WTC11 (cell line): ENCODE data around the gene TMEM269. TPM values are rescaled to one million over a fixed set of nuclear protein-coding genes. Genes with fewer than 3 reads are reported as not detected.

Source experiments
- ATAC-seq: fragments of 200-7000 bp; cut with Tn5 transposase; 2 replicates; pipeline ENCODE4 v1.10.0; 2021; ENCODE audit warnings: mild to moderate bottlenecking, moderate library complexity
- CTCF ChIA-PET: fragments of 300-600 bp; sonication (Branson Sonifier 250); formaldehyde crosslinking; loops from one replicate; lab custom pipeline; 2021; ENCODE audit warnings: antibody characterized with exemption; lab: Charles Lee
- POLR2A ChIA-PET: fragments of 350-600 bp; sonication (Branson Sonifier 250); formaldehyde crosslinking; loops from one replicate; lab custom pipeline; 2021; ENCODE audit warnings: antibody characterized with exemption; lab: Charles Lee
- DNase-seq: peaks from one replicate; pipeline ENCODE4 v3.0.0; 2021; ENCODE audit warnings: low spot score
- H3K27ac Mint-ChIP-seq: 2 replicates; pipeline ENCODE4 v1.8.0; 2021; ENCODE audit warnings: mixed read lengths
- H3K27me3 Mint-ChIP-seq: 2 replicates; pipeline ENCODE4 v1.8.0; 2021; ENCODE audit warnings: low read depth, mild to moderate bottlenecking, moderate library complexity, mixed read lengths
- H3K36me3 Mint-ChIP-seq: 2 replicates; pipeline ENCODE4 v1.8.0; 2021; ENCODE audit warnings: mixed read lengths
- H3K4me1 Mint-ChIP-seq: 2 replicates; pipeline ENCODE4 v1.8.0; 2022; ENCODE audit warnings: mixed read lengths
- H3K4me3 Mint-ChIP-seq: 2 replicates; pipeline ENCODE4 v1.8.0; 2021; ENCODE audit warnings: mild to moderate bottlenecking, moderate library complexity, mixed read lengths
- H3K9me3 Mint-ChIP-seq: 2 replicates; pipeline ENCODE4 v1.8.0; 2021; ENCODE audit warnings: mixed read lengths
- ATF2 ChIP-seq: sonication (generic); formaldehyde crosslinking; IDR thresholded peaks from 2 replicates; pipeline ENCODE4 v1.8.1; 2022; ENCODE audit warnings: low read depth, missing genetic modification reagents, borderline replicate concordance
- ATF6 ChIP-seq: sonication (generic); formaldehyde crosslinking; IDR thresholded peaks from 2 replicates; pipeline ENCODE4 v1.8.1; 2023; ENCODE audit warnings: mild to moderate bottlenecking, missing genetic modification reagents
- E2F1 ChIP-seq: sonication (generic); formaldehyde crosslinking; IDR thresholded peaks from 2 replicates; pipeline ENCODE4 v1.8.0; 2022; ENCODE audit warnings: mild to moderate bottlenecking, missing genetic modification reagents
- ELF4 ChIP-seq: sonication (generic); formaldehyde crosslinking; IDR thresholded peaks from 2 replicates; pipeline ENCODE4 v1.8.1; 2022; ENCODE audit warnings: low read depth, mild to moderate bottlenecking, moderate library complexity, missing genetic modification reagents
- EMX1 ChIP-seq: fragments of 250-450 bp; sonication (Bioruptor Pico); IDR thresholded peaks from 2 replicates; pipeline ENCODE4 v1.8.0; 2021; ENCODE audit warnings: mild to moderate bottlenecking
- ERG ChIP-seq: fragments of 250-450 bp; sonication (Bioruptor Pico); IDR thresholded peaks from 2 replicates; pipeline ENCODE4 v1.8.0; 2021; ENCODE audit warnings: mild to moderate bottlenecking
- GABPB1 ChIP-seq: sonication (generic); formaldehyde crosslinking; IDR thresholded peaks from 2 replicates; pipeline ENCODE4 v1.8.1; 2023; ENCODE audit warnings: mild to moderate bottlenecking, missing genetic modification reagents
- GTF2I ChIP-seq: fragments of 250-450 bp; sonication (Bioruptor Pico); conservative IDR thresholded peaks from 2 replicates; pipeline ENCODE4 v1.4.0; 2021; ENCODE audit warnings: mild to moderate bottlenecking
- MYBL2 ChIP-seq: sonication (generic); formaldehyde crosslinking; IDR thresholded peaks from 2 replicates; pipeline ENCODE4 v1.8.1; 2023; ENCODE audit warnings: mild to moderate bottlenecking, moderate library complexity, missing genetic modification reagents
- PRRX2 ChIP-seq: fragments of 250-450 bp; sonication (Bioruptor Pico); IDR thresholded peaks from 2 replicates; pipeline ENCODE4 v1.8.0; 2021; ENCODE audit warnings: mild to moderate bottlenecking
- SMAD3 ChIP-seq: sonication (generic); formaldehyde crosslinking; IDR thresholded peaks from 2 replicates; pipeline ENCODE4 v1.8.0; 2022; ENCODE audit warnings: missing genetic modification reagents, mild to moderate bottlenecking, borderline replicate concordance
- SOX15 ChIP-seq: fragments of 250-450 bp; sonication (Bioruptor Pico); IDR thresholded peaks from 2 replicates; pipeline ENCODE4 v1.9.0; 2021; ENCODE audit warnings: mild to moderate bottlenecking
- SP1 ChIP-seq: sonication (generic); formaldehyde crosslinking; conservative IDR thresholded peaks from 2 replicates; pipeline ENCODE4 v1.8.1; 2022; ENCODE audit warnings: missing genetic modification reagents
- USF1 ChIP-seq: sonication (generic); formaldehyde crosslinking; IDR thresholded peaks from 2 replicates; pipeline ENCODE4 v1.8.0; 2022; ENCODE audit warnings: mild to moderate bottlenecking, missing genetic modification reagents
- ZBTB21 ChIP-seq: sonication (generic); formaldehyde crosslinking; IDR thresholded peaks from 2 replicates; pipeline ENCODE4 v1.8.1; 2023; ENCODE audit warnings: mild to moderate bottlenecking, missing genetic modification reagents, borderline replicate concordance
- ZBTB43 ChIP-seq: sonication (generic); formaldehyde crosslinking; IDR thresholded peaks from 2 replicates; pipeline ENCODE4 v1.8.1; 2023; ENCODE audit warnings: mild to moderate bottlenecking, missing genetic modification reagents
- ZNF138 ChIP-seq: sonication (generic); formaldehyde crosslinking; conservative IDR thresholded peaks from 2 replicates; pipeline ENCODE4 v1.8.1; 2022; ENCODE audit warnings: mild to moderate bottlenecking, moderate library complexity, missing genetic modification reagents
- ZNF396 ChIP-seq: fragments of 250-450 bp; sonication (Bioruptor Pico); IDR thresholded peaks from 2 replicates; pipeline ENCODE4 v1.8.0; 2021; ENCODE audit warnings: mild to moderate bottlenecking, moderate library complexity, borderline replicate concordance
- ZNF671 ChIP-seq: fragments of 250-450 bp; sonication (Bioruptor Pico); IDR thresholded peaks from 2 replicates; pipeline ENCODE4 v1.8.0; 2021; ENCODE audit warnings: mild to moderate bottlenecking
- total RNA-seq: library from RNA; stranded (reverse); gene quantifications from 3 replicates; pipeline ENCODE4 v1.2.3, GENCODE V29; 2021
- TF ChIP-seq, protein P1 (sequence below): sonication (generic); formaldehyde crosslinking; IDR thresholded peaks from 2 replicates; pipeline ENCODE4 v1.8.1; 2023; ENCODE audit warnings: mild to moderate bottlenecking, missing genetic modification reagents, borderline replicate concordance

TMEM269 gene
- total RNA-seq, 1 experiment from 2014 or later = 0.57 TPM

DNA sequence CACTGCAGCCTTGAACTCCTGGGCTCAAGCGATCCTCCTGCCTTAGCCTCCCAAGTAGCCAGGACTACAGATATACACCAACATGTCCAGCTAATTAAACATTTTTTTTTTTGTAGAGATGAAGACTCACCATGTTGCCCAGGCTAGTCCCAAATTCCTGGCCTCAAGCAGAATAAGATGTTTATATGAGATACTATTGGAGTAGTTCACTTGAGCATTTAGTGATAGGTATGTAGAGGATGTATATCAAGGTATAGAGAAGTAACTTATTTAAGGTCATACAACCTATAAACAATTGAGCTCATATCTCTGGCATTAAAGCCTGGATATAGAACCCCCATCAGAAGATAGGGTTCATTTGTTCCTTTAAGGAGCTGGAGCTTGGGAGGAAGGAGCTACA lies 4.6 kb upstream of the TMEM269 start:
- ChIA-PET POLR2A (no interaction called here), CTCF (interaction anchor here (1.3 kb wide), 1 partner anchor 294 kb away, joined by 3 read pairs; no protein-coding TSS in a partner anchor)
- ATAC-seq = no peak
- TF ChIP-seq ZNF396 (no peak), ATF2 (CRISPR knock-in tag) (no peak), ERG (no peak), ELF4 (CRISPR knock-in tag) (no peak), ATF6 (CRISPR knock-in tag) (no peak), ZNF671 (no peak), E2F1 (CRISPR knock-in tag) (no peak), ZNF138 (no peak), EMX1 (CRISPR knock-in tag) (no peak), ZBTB21 (CRISPR knock-in tag) (no peak), GABPB1 (CRISPR knock-in tag) (no peak), GTF2I (CRISPR knock-in tag) (no peak), USF1 (CRISPR knock-in tag) (no peak), SMAD3 (no peak), ZBTB43 (no peak)
- peaks cover 47% of the 10 kb centered on the region for H3K36me3 Mint-ChIP-seq
- no peaks in the 10 kb centered on the region for H3K27me3 Mint-ChIP-seq
- no peak overlapping the region for H3K4me3 Mint-ChIP-seq
- no peak for DNase-seq
- no peak overlapping the region for H3K27ac Mint-ChIP-seq
- H3K4me1 Mint-ChIP-seq = no peaks in the 10 kb centered on the region
- peaks cover 4% of the 10 kb centered on the region; the same call in 1 of the 2 replicates for H3K9me3 Mint-ChIP-seq

DNA sequence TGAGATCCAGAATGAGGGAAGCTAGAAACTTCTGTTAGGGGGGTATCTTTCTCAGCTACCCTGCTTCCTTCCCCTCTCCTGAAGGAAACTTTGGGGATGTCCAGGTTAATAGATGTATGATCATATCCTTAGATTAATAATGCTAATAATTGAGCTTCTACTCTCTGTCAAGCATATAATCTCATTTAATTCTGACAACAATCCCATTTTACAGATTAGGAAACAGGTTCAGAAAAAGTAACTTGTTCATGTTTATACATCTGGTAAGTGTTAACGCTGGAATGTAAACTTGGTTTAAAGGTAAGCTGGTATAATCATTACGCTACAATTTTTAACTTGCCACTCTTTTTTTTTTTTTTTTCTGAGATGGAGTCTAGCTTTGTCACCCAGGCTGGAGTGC lies 1.7 kb upstream of the TMEM269 start:
- H3K4me3 Mint-ChIP-seq = no peak overlapping the region
- CTCF ChIA-PET = interaction anchor here (1.2 kb wide), 1 partner anchor 291 kb away, joined by 3 read pairs; no protein-coding TSS in a partner anchor
- no peak overlapping the region for H3K27ac Mint-ChIP-seq
- no peaks in the 10 kb centered on the region for H3K27me3 Mint-ChIP-seq
- peaks cover 4% of the 10 kb centered on the region; the same call in 1 of the 2 replicates for H3K9me3 Mint-ChIP-seq
- POLR2A ChIA-PET = no interaction called here
- TF ChIP-seq, protein P1, sequence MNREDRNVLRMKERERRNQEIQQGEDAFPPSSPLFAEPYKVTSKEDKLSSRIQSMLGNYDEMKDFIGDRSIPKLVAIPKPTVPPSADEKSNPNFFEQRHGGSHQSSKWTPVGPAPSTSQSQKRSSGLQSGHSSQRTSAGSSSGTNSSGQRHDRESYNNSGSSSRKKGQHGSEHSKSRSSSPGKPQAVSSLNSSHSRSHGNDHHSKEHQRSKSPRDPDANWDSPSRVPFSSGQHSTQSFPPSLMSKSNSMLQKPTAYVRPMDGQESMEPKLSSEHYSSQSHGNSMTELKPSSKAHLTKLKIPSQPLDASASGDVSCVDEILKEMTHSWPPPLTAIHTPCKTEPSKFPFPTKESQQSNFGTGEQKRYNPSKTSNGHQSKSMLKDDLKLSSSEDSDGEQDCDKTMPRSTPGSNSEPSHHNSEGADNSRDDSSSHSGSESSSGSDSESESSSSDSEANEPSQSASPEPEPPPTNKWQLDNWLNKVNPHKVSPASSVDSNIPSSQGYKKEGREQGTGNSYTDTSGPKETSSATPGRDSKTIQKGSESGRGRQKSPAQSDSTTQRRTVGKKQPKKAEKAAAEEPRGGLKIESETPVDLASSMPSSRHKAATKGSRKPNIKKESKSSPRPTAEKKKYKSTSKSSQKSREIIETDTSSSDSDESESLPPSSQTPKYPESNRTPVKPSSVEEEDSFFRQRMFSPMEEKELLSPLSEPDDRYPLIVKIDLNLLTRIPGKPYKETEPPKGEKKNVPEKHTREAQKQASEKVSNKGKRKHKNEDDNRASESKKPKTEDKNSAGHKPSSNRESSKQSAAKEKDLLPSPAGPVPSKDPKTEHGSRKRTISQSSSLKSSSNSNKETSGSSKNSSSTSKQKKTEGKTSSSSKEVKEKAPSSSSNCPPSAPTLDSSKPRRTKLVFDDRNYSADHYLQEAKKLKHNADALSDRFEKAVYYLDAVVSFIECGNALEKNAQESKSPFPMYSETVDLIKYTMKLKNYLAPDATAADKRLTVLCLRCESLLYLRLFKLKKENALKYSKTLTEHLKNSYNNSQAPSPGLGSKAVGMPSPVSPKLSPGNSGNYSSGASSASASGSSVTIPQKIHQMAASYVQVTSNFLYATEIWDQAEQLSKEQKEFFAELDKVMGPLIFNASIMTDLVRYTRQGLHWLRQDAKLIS (CRISPR knock-in tag) = no peak
- TF ChIP-seq SP1 (CRISPR knock-in tag) = no peak
- no peak for TF ChIP-seq PRRX2 (CRISPR knock-in tag)
- no peak for TF ChIP-seq MYBL2 (CRISPR knock-in tag)
- TF ChIP-seq SOX15 = no peak
- DNase-seq = no peak
- no peak for ATAC-seq
- peaks cover 8% of the 10 kb centered on the region for H3K4me1 Mint-ChIP-seq
- H3K36me3 Mint-ChIP-seq = peaks cover 28% of the 10 kb centered on the region
